RKO (cell line): ENCODE measurements around the gene SMG5.
"Not testable (repeated sequence)": the region's sequence is repeated elsewhere in the genome, so short reads cannot be mapped to it uniquely, and the experiment has no call there.

ENCODE experiments used
- DNase-seq: peaks from one replicate; pipeline ENCODE4 v3.0.0-alpha.2; 2016; ENCODE audit warnings: low spot score

The SMG5 gene

GRCh38 chr1:156242738-156243137 is 39.9 kb downstream of the SMG5 start:
- no peak for DNase-seq

DNA sequence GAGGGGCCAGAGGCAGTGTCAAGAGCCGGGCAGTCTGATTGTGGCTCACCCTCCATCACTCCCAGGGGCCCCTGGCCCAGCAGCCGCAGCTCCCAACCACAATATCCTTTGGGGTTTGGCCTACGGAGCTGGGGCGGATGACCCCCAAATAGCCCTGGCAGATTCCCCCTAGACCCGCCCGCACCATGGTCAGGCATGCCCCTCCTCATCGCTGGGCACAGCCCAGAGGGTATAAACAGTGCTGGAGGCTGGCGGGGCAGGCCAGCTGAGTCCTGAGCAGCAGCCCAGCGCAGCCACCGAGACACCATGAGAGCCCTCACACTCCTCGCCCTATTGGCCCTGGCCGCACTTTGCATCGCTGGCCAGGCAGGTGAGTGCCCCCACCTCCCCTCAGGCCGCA is 40.7 kb downstream of the SMG5 start, which contains the start of gene BGLAP:
Gene BGLAP, plus strand, starts transcription at position 259 of the 400 bp plus-strand sequence. Its CDS starts 48 bp downstream, at position 307.
- no peak for DNase-seq

DNA sequence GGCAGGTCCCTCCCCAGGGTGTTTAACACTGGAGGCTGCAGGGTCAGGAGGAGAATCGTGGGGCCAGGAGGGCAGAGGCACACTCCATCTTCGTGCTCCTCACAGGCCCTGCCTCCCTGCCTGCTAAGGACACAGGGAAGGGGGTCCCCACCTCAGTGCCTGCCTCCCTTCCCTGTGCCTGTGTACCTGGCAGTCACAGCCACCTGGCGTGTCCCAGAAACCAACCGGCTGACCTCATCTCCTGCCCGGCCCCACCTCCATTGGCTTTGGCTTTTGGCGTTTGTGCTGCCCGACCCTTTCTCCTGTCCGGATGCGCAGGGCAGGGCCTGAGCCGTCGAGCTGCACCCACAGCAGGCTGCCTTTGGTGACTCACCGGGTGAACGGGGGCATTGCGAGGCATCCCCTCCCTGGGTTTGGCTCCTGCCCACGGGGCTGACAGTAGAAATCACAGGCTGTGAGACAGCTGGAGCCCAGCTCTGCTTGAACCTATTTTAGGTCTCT is 41.3 kb downstream of the SMG5 start:
- no peak for DNase-seq

GRCh38 chr1:156238248-156238647 is 44.4 kb downstream of the SMG5 start:
- no peak for DNase-seq

- DNase-seq: no peak
Measured at GRCh38 chr1:156236164-156236563, 46.5 kb downstream of the SMG5 start.

DNA sequence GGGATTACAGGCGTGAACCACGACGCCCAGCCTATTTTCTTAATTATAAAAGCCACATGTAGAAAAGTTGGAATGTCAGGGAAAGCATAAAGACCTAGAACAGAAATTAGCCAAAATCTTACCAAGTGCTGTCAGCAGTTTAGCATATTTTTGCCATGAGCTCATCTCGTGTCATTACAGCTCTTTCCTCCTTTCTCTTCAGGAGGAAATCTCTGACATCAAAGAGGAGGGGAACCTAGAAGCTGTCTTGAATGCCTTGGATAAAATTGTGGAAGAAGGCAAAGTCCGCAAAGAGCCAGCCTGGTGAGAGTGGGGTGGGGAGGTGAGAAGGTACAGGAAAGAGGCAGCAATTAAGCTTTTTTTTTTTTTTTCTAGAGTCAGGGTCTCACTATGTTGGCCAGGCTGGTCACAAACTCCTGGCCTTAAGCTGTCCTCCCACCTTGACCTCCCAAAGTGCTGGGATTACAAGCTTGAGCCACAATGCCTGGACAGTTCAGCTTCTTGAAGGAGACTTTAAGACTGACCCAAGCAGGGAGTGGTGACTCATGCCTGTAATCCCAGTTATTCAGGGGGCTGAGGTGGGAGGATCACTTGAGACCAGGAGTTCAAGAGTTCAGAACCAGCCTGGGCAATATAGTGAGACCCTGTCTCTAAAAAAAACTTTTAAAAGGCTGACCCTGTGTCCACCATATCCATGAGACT is 49.0 kb downstream of the SMG5 start:
- DNase-seq: peak; percentile 38

GRCh38 chr1:156232201-156232894 is 50.3 kb downstream of the SMG5 start:
- no peak for DNase-seq

DNA sequence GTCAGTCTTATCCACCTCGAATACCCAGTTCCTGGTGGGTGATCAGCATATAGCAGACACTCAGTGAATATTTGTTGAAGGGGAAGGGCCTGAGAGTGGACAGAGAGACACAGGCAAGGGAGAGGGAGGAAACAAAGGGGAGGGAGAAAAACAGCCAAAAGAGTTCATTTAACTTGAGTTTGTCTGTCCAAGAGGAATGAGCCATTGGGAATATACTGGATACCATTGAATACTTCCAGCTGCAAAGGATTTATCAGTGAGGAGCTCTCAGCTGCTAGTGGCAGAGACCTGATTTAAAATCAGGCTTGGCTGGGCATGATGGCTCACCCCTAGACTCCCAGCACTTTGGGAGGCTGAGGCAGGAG is 52.2 kb downstream of the SMG5 start:
- no peak for DNase-seq

- DNase-seq: no peak
Measured at GRCh38 chr1:156229809-156230472, 52.7 kb downstream of the SMG5 start.

GRCh38 chr1:156228501-156228900 is 54.1 kb downstream of the SMG5 start:
- DNase-seq: no peak

DNA sequence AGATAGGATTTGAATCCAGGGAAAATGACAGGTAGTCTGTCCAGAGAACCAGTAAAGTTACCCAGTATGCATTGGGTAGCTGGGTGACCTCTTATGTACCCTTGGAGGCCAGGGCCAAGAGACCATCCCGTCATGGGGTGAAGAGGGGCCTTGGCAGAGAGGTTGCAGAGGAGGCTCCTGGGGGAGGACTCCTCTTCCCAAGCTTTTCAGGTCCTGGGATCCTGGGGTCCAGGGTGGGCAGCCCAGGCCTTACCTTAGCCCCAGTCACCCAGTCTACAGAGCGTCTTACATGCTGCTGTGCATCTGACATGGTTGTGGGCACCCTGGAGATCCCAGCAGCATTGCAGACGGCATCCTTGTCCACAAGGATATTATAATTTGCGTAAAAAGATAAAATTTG is 55.8 kb downstream of the SMG5 start:
- DNase-seq: no peak

DNA sequence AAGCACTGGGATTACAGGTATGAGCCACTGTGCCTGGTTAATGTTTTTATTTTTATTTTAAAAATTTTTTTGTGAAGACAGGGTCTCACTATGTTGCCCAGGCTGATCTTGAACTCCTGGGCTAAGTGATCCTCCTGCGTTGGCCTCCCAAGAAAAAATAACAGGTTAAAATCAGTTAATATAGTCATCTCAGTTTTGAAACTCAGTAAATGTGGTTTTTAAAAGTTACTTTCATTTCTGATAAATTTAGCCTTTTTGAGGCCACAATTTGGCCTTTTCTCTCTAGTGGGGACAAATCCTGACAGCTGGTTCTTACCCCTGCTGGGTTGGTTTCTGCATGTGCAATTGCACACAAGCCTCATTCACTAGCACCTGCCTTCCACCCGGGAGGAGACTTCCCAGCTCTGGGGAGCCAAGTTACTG is 56.5 kb downstream of the SMG5 start:
- DNase-seq: no peak

GRCh38 chr1:156225677-156226014 is 57.0 kb downstream of the SMG5 start:
- no peak for DNase-seq

DNA sequence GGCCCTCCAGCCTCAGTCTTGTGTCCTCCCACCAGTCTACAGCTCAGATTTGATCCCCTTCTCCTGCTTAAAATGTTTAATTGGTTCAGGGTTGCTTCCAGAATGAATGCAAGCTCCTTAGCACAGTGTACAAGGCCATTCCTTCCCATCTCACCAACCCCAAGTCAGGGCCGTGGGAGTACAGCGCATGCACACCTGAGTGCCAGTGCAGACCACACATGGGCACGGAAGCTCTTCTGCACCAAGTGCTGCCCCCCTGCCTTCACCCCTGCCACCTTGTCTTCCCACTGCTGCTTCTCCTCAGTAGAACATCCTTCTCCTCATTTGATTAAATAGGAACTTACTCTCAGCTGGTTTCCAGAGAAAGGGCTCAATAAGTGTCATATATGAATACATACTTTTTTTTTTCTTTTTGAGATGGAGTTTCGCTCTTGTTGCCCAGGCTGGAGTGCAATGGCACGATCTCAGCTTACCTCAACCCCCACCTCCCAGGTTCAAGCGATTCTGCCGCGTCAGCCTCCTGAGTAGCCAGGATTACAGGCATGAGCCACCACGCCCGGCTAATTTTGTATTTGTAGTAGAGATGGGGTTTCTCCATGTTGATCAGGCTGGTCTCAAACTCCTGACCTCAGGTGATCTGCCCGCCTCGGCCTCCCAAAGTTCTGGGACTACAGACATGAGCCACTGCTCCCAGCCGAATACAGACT is 60.5 kb downstream of the SMG5 start:
- no peak for DNase-seq

DNA sequence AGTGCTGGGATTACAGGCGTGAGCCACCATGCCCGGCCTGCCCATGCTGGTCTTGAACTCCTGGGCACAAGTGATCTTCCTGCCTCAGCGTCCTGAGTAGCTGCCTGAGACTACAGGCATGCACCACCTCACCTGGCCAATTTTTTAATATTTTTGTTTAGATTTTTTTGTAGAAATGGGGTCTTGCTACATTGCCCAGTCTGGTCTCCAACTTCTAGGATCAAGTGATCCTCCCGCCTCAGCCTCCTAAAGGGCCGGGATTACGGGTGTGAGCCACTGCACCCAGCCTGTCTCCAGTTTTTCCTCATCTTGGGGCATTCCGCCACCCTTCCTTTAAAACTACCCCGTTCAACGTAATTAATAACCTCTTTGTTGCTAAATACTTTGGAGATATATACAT is 62.4 kb downstream of the SMG5 start:
- DNase-seq: no peak

- DNase-seq: no peak
Measured at GRCh38 chr1:156217871-156218270, 64.8 kb downstream of the SMG5 start.

DNA sequence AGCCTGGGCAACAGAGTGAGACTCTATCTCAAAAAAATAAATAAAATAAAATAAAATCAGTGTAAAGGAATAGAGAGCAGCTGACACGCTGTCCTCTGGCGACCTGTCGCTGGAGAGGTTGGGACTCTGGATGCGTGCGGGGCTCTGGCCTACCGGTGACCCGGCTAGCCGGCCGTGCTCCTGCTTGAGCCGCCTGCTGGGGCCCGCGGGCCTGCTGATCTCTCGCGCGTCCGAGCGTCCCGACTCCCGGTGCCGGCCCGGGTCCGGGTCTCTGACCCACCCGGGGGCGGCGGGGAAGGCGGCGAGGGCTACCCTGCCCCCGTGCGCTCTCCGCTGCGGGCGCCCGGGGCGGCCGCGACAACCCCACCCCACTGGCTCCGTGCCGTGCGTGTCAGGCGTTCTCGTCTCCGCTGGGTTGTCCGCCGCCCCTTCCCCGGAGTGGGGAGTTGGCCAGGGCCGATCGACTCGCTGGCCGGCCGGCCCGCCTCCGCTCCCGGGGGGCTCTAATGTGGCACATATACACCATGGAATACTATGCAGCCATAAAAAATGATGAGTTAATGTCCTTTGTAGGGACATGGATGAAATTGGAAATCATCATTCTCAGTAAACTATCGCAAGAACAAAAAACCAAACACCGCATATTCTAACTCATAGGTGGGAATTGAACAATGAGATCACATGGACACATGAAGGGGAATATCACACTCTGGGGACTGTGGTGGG is 66.1 kb downstream of the SMG5 start:
- not testable (repeated sequence) for DNase-seq

DNA sequence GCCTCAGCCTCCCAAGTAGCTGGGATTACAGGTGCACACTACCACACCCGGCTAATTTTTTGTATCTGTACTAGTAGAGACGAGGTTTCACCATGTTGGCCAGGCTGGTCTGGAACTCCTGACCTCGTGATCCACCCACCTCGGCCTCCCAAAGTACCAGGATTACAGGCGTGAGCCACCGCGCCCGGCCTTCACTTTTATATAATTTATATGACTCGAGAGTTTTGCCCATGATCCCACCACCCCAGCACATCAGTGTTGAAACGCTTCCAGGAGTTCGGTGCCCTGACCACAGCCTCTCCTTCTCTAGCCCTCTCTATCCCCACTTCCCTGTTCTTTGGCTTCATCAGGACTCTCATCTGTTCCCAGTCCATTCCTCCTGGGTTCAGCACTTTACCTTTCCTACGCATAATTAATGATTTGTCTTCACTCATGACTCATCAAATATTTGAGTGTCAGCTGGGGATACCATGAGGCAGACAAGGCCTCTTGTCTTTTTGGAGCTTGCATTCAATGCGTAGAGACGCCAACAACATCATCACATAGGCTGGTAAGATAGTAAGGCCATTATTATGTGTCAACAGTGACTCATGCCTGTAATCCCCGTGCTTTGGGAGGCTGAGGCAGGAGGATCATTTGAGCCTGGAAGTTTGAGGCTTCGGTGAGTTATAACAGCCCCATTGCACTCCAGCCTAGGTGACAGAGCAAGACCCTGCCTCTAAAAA is 68.4 kb downstream of the SMG5 start:
- DNase-seq: peak; percentile 85

DNA sequence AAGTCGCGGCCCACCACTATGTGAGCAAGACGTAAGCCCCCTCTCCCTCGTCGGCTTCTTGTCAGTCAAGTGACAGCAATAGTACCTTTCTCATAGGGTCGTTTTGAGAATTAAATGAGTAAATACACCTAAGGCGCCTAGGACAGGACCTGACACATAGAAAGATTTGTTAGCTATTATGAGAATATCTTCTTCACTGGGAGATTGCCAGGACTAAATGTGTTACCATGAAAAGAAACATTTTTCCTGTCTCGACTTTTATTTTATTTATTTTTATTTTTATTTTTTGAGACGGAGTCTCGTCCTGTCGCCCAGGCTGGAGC is 69.0 kb downstream of the SMG5 start:
- DNase-seq: no peak

- peak; percentile 97 for DNase-seq
Measured at GRCh38 chr1:156212833-156213643, 69.6 kb downstream of the SMG5 start, which contains the start of gene PMF1. TSS of gene PMF1 (plus strand) at chr1:156213007. CDS start at chr1:156213016, 9 bp downstream.
